ENCODE results near the gene KLHL42.
A peak's percentile ranks its signal among the peaks of the same experiment; 100 is the strongest.
"Not testable (repeated sequence)": the region's sequence is repeated elsewhere in the genome, so short reads cannot be mapped to it uniquely, and the experiment has no call there.

KLHL42 gene, protein sequence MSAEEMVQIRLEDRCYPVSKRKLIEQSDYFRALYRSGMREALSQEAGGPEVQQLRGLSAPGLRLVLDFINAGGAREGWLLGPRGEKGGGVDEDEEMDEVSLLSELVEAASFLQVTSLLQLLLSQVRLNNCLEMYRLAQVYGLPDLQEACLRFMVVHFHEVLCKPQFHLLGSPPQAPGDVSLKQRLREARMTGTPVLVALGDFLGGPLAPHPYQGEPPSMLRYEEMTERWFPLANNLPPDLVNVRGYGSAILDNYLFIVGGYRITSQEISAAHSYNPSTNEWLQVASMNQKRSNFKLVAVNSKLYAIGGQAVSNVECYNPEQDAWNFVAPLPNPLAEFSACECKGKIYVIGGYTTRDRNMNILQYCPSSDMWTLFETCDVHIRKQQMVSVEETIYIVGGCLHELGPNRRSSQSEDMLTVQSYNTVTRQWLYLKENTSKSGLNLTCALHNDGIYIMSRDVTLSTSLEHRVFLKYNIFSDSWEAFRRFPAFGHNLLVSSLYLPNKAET

DNA sequence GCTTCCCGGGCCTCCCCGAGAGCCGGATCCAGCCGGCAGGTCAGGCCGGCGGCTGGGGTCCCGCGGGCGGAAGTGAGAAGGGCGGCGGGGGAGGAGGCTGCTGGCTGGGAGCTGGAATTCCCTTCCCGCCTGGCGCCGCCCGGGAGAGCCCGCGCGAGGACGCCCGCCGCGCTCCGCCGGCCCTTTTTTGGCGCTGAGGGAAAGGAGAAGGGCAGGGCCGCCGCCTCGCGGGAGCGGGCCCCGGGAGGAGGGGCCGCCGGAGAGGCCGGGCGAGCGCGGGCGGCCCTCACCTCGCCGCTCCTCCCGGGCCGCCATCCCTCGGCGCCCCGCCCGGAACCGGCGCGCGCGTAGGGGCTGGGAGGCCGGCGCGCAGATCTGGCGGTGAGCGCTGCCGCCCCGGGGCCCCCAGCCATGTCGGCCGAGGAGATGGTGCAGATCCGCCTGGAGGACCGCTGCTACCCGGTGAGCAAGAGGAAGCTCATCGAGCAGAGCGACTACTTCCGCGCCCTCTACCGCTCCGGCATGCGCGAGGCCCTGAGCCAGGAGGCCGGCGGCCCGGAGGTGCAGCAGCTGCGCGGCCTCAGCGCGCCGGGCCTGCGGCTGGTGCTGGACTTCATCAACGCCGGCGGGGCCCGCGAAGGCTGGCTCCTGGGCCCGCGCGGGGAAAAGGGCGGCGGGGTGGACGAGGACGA, at the start of gene KLHL42, which contains the start of gene MANSC4:
TSS of gene KLHL42 (plus strand) at position 314 of the 692 bp plus-strand sequence. CDS start at position 412, 98 bp downstream.
TSS of gene MANSC4 (minus strand) at position 317 of the 692 bp plus-strand sequence. CDS start 8,960 bp downstream, outside the sequence.
- DNase-seq = peak; percentile 85

DNA sequence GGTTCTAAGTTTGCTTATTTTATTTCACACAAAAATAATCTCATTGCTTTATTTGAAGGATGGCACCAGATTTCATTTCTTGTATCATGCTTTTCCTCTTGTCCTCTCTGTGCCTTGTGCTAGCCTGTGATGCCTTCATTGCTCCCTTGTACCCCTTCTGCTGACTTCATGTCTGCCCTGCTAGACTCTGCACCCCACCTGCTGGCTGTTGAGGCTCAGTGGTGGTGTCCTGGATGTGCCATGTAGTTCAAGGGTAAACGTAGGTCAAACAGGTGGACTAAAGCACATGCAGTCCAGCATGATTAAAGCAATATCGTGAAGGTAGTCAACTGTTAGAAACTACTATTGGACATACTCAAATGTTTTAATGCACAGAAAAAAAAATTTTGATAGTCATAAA, 47.8 kb upstream of the KLHL42 start:
- no peak for DNase-seq

DNA sequence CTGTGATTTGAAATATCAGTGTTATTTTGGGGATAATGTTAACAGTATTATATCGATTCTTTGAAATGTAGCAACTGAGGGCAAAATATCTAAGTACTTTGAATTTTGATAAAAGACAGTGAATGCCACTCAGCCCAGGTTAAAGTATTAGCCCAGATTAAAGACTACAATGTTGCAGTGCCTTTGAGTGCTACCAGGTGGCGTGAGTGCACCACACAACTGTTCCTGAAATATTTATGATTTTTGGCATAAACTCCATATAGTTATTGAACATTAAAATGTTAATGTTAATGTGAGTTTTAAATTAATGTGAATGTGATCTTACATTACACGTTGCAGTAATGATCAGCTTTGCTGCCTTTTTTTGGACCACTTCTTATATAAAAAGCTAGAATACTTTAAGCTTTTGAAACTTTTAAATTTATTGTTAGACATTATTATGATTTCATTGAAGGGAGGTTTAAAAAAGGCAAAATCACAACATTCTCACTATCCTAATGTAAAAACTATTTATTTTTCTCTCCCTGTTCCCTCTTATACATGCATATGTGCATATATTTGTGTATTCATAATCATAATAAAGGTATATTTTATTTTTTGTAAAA, 46.9 kb upstream of the KLHL42 start:
- DNase-seq = peak; percentile 26

DNA sequence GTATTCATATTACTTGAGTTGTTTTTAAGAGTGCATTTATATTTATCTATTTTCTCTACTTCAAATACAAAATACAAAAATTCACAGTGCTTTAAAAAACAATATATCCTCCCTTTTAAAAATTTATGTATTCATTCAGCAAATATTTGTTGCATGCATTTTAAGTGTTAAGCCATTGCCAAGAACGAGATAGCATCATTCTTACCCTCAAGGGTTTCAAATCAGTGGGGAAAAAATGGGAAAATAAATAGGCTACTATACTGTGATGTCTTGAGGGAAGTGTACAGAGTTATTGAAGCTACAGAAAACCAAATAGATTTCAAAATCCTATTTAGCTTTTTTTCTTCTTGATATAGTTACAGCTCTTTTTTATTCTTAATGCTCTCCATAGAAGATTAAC, 46.2 kb upstream of the KLHL42 start:
- DNase-seq = no peak

DNA sequence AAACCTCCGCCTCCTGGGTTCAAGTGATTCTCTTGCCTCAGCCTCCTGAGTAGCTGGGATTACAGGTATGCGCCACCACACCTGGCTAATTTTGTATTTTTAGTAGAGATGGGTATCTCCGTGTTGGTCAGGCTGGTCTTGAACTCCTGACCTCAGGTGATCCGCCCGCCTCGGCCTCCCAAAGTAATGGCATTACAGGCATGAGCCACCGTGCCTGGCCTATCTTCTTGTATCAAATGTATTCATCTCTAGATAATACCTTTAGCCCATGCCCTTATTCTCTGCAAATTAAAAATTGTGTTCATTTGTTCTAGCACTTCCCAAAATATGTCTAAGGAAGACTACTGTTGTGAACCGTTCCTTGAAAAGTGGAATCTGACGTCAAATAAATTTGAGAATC, 45.7 kb upstream of the KLHL42 start:
- DNase-seq = not testable (repeated sequence)

DNA sequence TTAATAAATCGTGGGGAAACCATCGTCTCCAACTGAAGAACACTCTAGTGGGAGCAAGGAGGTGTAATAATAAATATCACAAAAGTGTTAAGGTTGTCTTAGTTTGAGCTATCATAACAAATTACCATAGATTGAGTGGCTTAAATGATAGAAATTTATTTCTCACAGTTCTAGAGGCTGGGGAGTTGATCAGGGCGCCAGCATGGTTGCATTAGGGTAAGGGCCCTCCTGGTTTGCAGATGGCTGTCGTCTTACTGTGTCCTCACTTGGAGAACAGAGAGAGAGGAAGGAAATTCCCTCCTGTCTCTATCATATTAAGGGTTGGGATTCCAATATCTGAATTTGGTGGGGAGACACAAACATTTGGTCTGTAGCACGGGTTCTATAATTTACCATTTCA, 36.4 kb upstream of the KLHL42 start:
- no peak for DNase-seq

DNA sequence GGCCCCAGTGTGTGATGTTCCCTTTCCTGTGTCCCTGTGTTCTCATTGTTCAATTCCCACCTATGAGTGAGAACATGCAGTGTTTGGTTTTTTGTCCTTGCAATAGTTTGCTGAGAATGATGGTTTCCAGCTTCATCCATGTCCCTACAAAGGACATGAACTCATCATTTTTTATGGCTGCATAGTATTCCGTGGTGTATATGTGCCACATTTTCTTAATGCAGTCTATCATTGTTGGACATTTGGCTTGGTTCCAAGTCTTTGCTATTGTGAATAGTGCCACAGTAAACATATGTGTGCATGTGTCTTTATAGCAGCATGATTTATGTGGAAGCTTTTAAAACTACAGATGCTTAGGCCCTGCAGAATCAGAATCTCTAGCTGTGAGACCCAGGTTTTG, 34.3 kb upstream of the KLHL42 start:
- DNase-seq = not testable (repeated sequence)

DNA sequence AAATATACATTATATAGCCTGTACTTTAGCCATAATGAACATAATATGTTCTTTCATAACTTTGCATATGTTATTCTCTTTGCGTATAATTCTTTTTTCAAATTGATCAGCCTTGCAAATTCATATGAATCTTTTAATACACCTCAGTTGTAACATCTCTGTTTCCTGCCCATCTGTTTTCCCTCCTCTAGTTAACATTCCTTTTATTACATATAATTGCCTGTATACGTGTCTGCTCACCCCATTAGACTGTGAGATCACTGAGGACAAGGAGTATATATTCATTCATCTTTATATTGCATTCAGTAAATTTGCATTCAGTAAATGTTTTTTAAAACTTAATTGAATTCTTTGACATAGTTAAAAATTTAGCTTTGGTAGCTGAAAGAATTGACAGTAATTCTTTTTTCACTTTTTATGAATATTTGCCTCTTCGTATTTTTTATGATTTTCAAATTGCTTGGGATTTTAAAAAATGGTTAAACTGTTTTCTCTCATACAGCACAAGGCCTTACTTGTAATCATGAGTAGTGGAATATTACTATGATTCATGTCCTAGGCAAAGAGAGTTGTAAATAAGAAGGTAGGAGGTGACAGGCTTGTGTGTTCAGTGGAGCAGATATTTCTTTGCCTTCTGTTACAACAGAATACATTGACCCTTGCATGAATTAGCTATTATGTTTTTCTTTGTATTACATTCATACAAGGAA, 32.8 kb upstream of the KLHL42 start:
- no peak for DNase-seq

DNA sequence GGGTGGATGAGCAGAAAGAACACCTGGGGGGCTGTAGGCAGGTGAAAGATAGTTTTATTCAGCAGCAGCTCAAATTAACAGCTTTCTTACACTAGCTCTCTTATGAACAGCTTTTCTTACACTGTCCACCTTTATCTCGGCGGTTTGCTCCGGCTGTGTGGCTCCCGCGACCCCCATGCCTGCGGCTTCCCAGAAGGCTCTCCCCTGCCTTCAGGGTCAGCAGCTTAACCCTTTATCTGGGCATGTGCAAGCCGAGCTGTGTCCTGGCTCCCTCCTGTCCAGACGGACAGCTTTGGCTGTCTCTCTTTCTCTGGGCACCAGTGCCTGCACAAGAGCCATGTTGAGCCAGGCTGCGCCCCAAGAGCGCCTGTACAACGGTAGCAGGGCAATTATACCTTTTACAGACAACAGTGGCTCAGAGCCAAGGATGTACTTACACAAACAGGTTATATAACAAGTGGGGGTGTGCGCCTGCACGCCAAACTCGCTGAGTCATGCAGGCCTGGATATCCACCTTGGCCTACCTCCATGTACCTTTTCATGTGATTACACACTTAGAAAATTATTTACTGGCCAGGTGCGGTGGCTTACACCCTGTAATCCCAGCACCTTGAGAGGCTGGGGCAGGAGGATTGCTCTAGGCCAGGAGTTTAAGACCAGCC, 28.5 kb upstream of the KLHL42 start:
- DNase-seq = no peak

DNA sequence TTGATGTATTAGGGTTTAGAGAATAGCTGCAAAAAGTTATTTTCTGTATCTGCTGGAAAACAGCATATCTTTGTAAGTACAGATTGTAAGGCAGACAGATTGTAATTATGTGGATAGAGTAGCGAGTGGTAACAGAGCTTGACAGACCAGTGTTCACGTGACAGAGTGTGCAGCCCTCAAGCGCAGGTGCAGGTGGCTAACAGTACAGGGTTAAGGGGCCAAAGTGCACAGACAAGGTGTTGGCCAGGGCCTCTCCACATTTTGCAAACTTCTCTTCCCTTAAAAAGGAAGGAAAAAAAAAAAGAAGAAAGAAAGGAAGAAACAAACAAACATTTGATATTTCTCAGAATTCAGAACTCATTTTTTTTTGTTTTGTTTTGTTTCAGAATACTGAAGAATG, 25.2 kb upstream of the KLHL42 start:
- no peak for DNase-seq

DNA sequence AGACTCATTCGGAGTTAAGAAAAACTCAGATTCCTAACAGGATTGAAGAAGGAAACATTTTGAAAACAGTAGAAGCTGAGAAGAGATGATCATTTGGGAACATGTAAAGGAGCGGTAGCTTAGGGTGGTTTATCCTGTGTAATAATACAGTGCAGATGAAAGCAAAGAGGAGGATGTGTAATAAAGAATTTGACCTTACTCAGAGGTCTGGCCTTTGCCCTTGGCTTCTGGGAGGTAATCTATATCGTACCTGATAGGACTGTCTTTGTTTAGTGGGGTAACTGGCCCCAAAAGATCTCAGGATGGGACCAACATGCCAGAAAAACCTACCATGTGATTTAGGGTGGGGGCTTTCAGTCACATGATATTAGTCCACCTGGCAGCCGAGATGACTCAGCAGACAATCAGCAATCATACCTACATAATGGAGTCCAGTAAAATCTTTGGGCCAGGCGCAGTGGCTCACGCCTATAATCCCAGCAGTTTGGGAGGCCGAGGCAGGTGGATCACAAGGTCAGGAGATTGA, 23.3 kb upstream of the KLHL42 start:
- DNase-seq = no peak

DNA sequence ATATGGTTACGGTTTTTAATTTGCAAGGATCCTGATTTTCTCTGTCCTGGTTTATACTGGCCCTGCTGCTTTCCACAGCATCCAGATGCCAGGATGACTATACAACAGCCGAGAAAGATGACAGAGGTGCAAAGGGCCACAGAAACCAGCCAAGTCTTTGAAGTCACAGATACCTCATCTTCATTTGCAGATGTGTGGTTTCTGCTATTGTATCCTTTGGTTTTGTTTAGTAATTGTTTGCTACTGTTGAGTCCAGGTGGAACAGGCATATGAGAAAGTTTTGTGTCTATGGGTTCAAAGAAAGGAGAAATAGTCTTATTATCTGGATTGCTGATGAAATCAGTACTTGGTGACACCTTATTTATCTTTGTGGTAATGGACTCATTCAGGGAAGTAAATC, 17.3 kb upstream of the KLHL42 start:
- no peak for DNase-seq

DNA sequence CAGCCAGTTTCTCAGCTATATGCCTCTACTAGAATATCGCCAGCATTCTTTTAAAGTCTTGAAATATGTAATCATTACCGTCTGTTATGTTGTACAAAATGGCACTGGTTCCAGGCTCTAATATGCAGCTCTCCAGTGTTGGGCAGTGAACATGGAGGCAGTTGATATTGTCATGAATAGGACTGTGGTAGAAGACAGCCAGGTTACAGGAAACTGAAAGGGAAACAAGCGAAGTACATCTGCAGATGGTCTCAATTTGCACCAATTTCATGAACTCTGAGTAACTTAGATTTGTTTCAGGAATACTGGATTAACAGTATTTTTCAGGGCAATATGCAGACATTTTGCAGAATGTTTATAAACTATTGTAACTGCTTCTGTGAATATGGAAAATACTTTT, 13.4 kb upstream of the KLHL42 start:
- no peak for DNase-seq

DNA sequence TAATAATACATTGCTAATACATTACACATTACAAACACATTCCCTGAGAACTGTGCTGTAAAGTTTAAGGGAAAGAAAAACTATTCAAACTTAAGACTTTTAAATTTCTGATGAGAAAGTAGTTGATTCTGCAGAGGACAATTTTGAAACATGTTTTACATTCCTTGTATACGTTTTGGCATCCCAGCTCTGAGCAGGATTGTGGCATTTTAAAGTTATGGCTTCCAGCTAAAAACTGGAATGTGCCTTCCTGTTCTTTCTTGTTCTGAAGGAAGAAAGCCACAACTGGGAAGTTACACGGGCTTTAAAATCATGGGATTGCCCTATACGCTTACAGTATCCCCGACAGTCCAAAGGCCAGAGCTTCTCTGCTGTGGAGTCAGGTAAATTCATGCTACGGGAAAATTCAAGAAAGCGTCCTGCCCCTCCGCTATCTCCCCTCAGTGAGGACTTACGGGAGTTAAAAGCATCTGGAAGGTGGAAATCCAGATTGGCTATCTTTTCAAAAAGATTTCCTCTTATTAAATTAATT, 10.8 kb upstream of the KLHL42 start:
- DNase-seq = peak; percentile 19

DNA sequence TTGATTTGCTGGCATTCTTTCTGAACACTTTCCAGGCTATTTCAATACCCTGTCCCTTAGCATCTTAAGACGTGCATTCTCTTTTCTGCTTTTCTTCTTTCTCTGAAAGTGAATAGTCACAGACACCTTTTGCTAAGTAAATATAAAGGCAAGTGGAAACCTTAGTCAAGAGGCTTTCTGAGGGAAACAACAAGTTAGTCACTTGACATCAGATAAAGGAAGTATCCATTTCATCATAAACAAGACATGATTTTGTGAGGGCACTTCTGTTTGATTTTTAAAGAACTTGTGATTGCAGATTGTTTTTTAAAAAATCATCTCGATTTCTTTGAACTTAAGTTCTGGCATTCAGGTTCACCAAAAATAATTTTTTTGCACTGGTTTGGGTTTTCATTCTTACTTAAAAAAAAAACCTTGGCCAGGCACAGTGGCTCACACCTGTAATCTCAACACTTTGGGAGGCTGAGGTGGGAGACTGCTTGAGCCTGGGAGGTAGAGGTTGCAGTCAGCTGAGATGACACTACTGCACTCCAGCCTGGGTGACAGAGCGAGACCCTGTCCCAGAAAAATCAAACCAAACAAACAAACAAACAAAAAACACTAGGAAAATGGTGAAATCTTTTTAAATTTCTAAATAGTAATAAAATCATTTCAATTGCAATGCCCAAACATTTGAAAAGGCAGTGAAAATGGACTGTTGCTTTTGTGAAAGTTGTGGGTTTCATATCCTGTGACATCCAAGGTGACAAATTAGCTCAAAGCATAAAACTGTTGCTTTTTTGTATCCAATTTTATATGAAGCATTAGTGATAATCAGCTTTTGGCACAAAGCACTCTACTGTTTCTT, 8.3 kb upstream of the KLHL42 start:
- no peak for DNase-seq

DNA sequence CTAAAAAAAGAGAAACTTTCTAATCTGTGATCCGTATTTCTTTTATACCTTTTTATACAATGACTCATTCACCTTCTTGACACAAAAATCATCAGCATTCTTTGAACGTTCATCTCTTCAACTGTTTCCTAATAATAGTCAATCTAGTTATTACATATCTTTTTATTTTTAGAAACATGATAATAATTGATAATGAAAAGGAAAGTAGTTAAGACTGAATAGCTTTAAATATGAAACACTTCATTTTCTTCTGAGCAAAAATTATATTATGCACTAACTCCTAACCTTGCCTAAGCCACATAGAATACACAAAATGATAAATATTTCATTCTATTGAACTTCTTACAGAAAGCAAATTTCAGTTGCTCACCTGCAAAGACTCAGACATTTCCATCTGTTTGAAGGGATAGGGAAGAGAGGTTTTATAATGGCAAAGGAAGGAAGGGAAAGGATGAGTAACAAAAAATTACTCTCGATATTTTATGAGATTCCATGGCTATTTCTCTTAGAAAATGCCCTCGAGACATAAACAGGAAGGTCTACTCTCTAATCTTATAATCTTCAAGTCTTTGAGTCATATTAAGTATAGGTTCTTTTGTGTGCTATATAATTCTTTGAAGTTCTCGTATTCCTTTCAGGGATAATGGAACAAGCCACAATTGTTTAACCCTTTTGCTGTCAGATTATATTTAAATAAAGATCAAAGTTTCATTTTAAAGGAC, 7.5 kb upstream of the KLHL42 start:
- peak; percentile 31 for DNase-seq

DNA sequence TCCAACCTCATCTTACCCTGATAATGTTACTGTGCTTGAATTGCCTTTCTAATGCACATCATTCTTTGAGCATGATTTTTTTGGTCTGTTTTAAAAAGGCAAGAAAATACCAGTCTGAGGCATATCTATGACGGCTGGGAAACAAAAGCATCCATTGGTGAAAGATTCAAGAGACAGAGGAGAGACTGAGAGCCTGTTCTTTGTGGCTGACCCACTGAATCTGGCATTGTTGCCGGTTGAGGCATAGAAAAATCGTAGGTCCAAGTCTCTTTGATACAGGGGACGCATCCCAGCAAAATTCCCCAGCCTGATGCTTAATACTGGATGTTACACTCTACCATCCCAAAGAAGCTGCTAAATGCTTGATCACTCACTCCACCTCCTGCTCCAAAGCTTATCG, 2.9 kb upstream of the KLHL42 start:
- no peak for DNase-seq

DNA sequence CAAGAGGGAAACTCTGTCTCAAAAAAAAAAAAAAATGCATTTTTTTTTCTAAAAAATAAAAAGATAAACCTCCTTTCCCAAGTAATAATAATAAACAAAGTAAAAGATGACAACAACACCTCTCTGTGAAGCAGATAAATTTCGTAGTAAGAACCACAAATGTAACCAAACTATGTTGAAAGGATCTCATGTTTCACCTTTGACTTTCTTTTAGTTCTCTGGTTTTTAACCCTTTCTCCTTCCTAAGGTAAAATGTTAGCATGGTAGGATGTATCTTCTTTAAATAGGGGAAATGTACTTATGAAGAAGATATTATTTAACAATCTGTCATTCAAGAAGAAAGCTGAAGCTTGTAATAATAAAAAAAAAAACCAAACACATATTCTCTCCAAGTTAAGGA, 1.8 kb upstream of the KLHL42 start:
- no peak for DNase-seq

DNA sequence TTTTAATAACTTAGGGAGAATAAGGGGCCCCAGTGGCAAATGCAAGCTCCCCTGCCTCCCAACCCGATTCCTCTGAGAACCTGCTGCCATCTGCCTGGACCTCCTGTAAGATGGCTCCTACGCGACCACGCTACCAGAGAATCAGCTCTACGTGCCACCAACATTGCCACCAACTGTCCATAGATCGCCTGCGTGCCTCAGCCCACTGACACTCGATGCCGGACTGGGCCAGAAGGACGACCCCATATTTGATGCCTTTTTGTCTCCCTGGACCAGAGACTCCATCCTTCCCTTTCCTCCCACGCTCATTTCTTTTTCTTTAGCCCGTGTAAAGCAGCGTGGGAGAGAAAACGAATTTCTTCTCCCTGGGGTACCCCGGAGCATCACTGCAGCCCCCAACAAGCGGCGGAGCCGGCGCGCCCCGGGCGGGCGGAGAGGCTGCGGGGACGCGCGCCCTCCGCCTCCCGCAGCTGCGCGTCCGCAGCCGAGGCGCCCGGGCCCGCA, 565 bp upstream of the KLHL42 start:
- DNase-seq = peak; percentile 28

All from fibroblast of skin of right biceps (primary cell).